Type B pancreatic cell (in vitro differentiated cells): ENCODE data around the gene TRIM65. TPM values are rescaled to one million over a fixed set of nuclear protein-coding genes. Genes with fewer than 3 reads are reported as not detected.

Experiments used
- DNase-seq: peaks from one replicate; pipeline ENCODE4 v3.0.0; 2021; ENCODE audit warnings: mixed read lengths; ENCODE audit not compliant: unreplicated experiment; ENCODE audit errors: extremely low spot score
- H3K27ac Mint-ChIP-seq: 2 replicates; pipeline ENCODE4 v1.8.0; 2021; ENCODE audit warnings: mild to moderate bottlenecking, mixed read lengths
- H3K27me3 Mint-ChIP-seq: 2 replicates; pipeline ENCODE4 v1.8.0; 2021; ENCODE audit warnings: mixed read lengths
- H3K36me3 Mint-ChIP-seq: 2 replicates; pipeline ENCODE4 v1.8.0; 2021; ENCODE audit warnings: mixed read lengths
- H3K4me1 Mint-ChIP-seq: one replicate; pipeline ENCODE4 v1.8.0; 2021; ENCODE audit warnings: mixed read lengths; ENCODE audit not compliant: unreplicated experiment
- H3K4me3 Mint-ChIP-seq: 2 replicates; pipeline ENCODE4 v1.8.0; 2021; ENCODE audit warnings: mild to moderate bottlenecking, mixed read lengths
- H3K9me3 Mint-ChIP-seq: 2 replicates; pipeline ENCODE4 v1.8.0; 2021; ENCODE audit warnings: mixed read lengths
- CTCF ChIP-seq: fragments of 200-600 bp; sonication (generic); conservative IDR thresholded peaks from 2 replicates; pipeline ENCODE4 v1.5.0; 2021; ENCODE audit warnings: antibody characterized with exemption, mild to moderate bottlenecking
- total RNA-seq: library from RNA; stranded (reverse); gene quantifications from 2 replicates; pipeline ENCODE4 v1.2.1, GENCODE V29; 2021; ENCODE audit warnings: low replicate concordance

The TRIM65 gene
- total RNA-seq, 1 donor from 2014 or later = 19.0 TPM

- Mint-ChIP-seq H3K36me3 (no peaks in the 10 kb centered on the region), H3K4me1 (no peaks in the 10 kb centered on the region), H3K27ac (no peak overlapping the region), H3K4me3 (no peak overlapping the region), H3K27me3 (no peaks in the 10 kb centered on the region), H3K9me3 (no peaks in the 10 kb centered on the region)
- TF ChIP-seq CTCF = peak; percentile 61
- no peak for DNase-seq
These were observed 30.7 kb upstream of the TRIM65 start for GRCh38 chr17:75927286-75927922.

GRCh38 chr17:75926456-75926855, 29.7 kb upstream of the TRIM65 start:
- H3K27ac Mint-ChIP-seq = no peak overlapping the region
- no peaks in the 10 kb centered on the region for H3K36me3 Mint-ChIP-seq
- H3K4me3 Mint-ChIP-seq = no peak overlapping the region
- H3K27me3 Mint-ChIP-seq = no peaks in the 10 kb centered on the region
- TF ChIP-seq CTCF = no peak
- DNase-seq = no peak
- no peaks in the 10 kb centered on the region for H3K4me1 Mint-ChIP-seq
- no peaks in the 10 kb centered on the region for H3K9me3 Mint-ChIP-seq

- H3K27ac Mint-ChIP-seq = no peak overlapping the region
- TF ChIP-seq CTCF = no peak
- DNase-seq = no peak
- H3K9me3 Mint-ChIP-seq = no peaks in the 10 kb centered on the region
- H3K4me1 Mint-ChIP-seq = no peaks in the 10 kb centered on the region
- H3K4me3 Mint-ChIP-seq = no peak overlapping the region
- no peaks in the 10 kb centered on the region for H3K36me3 Mint-ChIP-seq
- no peaks in the 10 kb centered on the region for H3K27me3 Mint-ChIP-seq
These were observed 29.2 kb upstream of the TRIM65 start for GRCh38 chr17:75925912-75926311.

GRCh38 chr17:75925103-75925502, 28.4 kb upstream of the TRIM65 start:
- TF ChIP-seq CTCF = no peak
- Mint-ChIP-seq H3K4me1 (no peaks in the 10 kb centered on the region), H3K4me3 (no peak overlapping the region), H3K9me3 (no peaks in the 10 kb centered on the region), H3K36me3 (no peaks in the 10 kb centered on the region), H3K27me3 (no peaks in the 10 kb centered on the region), H3K27ac (no peak overlapping the region)
- no peak for DNase-seq

GRCh38 chr17:75922963-75923874, 26.5 kb upstream of the TRIM65 start:
- H3K9me3 Mint-ChIP-seq = no peaks in the 10 kb centered on the region
- no peak overlapping the region for H3K27ac Mint-ChIP-seq
- H3K4me3 Mint-ChIP-seq = no peak overlapping the region
- no peak for TF ChIP-seq CTCF
- no peaks in the 10 kb centered on the region for H3K36me3 Mint-ChIP-seq
- no peaks in the 10 kb centered on the region for H3K4me1 Mint-ChIP-seq
- no peaks in the 10 kb centered on the region for H3K27me3 Mint-ChIP-seq
- no peak for DNase-seq
